Measurements from ENCODE around the gene EMP1.

DNA sequence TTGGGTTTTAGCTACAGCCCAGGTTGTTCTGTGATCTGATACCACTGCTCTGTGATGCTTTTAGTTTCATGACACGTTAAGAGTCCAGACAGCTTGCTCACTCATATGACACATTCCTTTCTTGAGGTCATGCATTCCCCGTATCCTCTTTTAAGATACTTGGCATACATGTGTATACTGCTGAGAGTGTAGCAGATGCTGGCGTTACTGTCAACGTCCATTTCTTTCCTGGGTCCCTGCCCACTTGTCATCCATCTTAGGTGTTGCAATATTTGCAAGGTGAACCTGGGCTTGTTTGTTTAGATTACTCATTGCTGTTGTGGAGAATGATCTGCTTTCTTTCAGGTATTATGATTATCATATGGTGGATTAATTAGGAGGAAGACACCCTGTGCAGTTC, 9.1 kb upstream of the EMP1 start:
- TF ChIP-seq POLR2A (IDR thresholded peaks at IDR 0.05), result no peak
- TF ChIP-seq, protein P1, sequence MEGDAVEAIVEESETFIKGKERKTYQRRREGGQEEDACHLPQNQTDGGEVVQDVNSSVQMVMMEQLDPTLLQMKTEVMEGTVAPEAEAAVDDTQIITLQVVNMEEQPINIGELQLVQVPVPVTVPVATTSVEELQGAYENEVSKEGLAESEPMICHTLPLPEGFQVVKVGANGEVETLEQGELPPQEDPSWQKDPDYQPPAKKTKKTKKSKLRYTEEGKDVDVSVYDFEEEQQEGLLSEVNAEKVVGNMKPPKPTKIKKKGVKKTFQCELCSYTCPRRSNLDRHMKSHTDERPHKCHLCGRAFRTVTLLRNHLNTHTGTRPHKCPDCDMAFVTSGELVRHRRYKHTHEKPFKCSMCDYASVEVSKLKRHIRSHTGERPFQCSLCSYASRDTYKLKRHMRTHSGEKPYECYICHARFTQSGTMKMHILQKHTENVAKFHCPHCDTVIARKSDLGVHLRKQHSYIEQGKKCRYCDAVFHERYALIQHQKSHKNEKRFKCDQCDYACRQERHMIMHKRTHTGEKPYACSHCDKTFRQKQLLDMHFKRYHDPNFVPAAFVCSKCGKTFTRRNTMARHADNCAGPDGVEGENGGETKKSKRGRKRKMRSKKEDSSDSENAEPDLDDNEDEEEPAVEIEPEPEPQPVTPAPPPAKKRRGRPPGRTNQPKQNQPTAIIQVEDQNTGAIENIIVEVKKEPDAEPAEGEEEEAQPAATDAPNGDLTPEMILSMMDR (IDR thresholded peaks at IDR 0.05), result no peak
